Measurements from ENCODE around the gene KLC1.

Gene KLC1

DNA sequence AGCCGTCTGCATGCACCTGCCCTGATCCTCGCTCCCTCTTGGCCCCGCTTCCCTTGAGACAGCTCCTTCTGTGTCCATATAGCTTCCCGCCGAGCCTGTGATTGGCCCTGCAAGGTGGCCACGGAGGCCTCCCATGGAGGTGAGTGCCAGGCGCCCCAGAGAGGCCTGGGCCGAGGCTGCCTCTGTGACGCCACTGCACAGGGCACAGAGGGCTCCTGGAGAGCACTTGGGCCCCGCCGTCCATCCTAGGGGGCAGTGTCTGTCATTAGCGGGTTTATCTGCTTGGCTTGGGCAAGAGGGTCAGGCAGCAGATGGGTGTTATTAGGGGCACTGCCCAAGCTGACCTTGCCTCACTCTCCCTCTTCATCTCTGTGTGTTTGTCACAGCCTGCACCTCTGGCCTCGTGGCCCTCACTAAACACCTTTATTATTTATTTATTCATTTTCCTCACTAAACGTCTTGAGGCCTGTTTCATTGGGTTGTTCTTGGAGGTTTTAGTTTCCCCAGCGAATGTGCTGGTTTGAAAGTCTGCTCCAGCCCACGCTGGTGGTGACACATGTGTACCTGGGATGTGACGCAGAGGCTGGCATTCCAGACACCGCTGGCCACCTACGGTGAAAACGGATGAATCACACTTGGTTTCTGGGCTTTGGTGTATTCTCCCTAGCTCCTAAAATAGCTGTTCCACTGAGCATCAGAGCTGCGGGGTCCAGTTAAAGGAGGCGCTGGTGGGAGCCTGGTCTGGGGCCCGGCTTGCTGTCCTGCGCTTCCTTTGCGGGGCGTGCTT, 92.5 kb downstream of the KLC1 start:
- no peak for DNase-seq (ENCODE audit: low read depth, low spot score)

- no peak for DNase-seq (ENCODE audit: low read depth, low spot score)
These were observed 94.7 kb downstream of the KLC1 start for GRCh38 chr14:103723748-103724081.

DNA sequence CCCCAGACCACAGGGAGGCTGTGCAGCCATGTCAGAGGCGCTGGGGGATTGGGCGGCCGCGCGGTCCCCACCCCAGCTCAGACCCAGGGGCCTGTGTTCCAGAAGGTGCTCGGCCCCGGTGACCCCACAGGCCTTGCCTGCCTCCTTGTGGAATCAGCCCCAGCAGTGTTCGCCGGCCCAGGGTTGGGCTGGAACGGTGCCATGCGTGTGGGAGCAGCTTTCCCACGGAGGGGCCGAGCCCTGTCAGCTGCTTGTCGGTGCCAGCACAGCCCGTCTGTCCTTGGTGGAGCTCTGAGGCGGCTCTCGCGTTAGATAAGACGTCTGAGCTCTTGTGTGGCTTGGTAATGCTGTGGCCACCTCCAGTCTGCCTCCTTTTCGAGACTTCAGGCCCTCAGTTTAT, 95.1 kb downstream of the KLC1 start:
- no peak for DNase-seq (ENCODE audit: low read depth, low spot score)

DNA sequence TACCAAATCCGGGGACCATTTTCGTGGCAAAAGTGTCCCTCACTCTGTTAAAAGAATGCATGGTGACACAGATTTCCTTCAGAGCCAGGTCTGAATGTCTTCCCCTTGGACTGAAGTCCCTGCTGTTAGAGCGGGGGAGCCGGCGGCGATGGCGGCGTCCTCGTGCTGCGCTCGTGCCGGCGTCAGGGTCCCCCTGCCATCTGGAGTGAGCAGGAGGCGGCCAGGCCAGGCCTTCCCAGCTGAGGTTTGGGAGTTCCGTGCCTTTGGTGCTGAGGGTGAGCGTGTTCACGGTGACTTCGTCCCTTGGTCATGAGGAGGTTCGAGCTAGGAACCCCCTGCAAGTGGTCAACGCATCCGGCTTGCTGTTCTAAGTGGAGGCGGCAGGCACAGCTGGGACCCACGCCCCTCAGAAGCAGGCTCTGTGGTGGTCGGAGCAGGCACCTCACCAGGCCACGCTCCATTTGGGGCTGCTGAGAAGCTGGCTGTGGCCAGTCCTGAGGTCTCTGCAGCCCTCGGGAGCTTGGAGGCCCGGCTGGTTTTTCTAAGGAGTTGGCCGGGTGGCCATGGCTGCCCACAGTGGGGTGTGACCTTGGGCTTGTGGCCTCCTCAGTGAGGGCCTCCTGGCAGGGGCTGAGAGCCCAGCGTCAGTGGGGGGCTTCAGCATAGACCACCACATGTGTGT, 96.1 kb downstream of the KLC1 start:
- DNase-seq (ENCODE audit: low read depth, low spot score), result no peak

GRCh38 chr14:103725739-103726395, 96.9 kb downstream of the KLC1 start:
- DNase-seq (ENCODE audit: low read depth, low spot score), result no peak

DNA sequence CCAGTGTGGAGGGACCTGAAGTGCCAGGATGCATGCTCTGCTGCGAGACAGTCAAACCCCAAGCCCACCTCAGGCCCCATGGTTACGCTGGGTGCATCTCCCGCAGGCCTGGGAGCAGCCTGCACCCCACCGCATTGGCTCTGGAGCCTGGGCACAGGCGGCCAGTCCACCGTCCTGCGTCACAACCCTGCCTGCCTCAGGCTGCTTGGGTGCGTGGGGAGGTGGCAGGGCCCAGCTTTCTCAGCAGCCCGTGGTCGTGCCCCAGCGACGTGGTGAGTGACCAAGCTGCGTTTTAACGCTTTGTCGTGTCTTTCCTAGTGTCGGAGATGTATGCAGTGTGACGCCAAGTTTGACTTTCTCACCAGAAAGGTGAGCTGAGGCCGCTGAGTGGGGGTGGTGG, 97.5 kb downstream of the KLC1 start:
- DNase-seq (ENCODE audit: low read depth, low spot score), result no peak

DNA sequence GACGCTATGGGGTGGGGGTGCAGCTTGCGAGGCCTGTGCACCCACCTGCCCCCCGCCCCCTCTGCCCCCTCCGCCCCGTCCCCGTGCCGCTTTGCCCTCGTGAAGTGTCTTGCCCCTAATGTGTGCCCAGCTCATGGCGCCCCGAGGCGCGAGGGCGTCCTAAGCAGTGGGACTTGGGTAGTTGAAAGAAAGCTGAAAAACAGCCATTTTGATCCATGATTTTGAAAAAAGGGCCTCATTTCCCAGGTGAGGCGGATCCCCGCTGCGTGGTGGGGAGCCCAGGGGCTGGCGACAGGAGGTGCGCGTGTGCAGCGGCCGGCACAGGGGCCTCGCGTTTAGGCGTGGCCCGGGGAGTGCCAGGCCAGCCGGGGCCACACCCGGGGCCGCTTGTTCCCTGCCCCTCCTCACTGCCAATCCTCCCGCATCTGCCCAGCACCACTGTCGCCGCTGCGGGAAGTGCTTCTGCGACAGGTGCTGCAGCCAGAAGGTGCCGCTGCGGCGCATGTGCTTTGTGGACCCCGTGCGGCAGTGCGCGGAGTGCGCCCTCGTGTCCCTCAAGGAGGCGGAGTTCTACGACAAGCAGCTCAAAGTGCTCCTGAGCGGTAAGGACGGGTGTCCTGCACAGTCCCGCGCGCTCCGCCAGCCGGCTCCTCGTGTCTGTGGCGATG, 98.4 kb downstream of the KLC1 start:
- no peak for DNase-seq (ENCODE audit: low read depth, low spot score)

DNA sequence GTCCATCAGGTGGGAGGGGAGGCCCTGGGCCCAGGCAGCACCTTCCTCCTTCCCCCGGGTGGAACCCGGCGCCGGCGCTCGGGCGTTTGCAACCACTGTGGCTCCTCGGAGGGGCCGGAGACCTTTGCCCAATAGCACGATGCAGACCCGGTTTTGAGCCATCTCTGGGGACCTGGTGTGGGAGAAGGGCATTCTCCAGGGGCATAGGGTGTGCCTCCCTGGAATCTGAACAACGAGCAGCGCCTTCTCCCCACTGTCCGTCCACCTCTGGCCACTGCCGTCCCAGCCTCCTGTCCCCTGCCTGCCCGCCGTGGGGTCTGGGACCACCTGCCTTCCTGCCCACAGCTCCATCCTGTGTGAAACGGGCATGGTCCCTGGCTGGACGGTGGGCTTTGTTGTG, 99.1 kb downstream of the KLC1 start:
- DNase-seq (ENCODE audit: low read depth, low spot score), result no peak

DNA sequence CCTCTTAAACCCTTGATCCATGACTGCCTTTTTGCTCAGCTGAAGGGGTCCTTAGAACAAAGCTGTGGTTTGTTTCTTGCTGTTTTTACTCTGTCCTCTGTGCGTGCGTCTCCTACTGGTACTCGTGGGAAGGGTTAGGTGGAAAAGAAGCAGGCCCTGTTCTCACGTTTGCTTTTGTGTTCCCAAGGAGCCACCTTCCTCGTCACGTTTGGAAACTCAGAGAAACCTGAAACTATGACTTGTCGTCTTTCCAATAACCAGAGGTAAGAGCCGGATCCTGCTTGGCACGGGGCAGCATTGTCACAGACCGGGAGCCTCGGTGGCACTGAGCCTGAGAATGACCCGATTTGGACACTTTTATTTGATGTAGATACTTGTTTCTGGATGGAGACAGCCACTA, 99.7 kb downstream of the KLC1 start:
- DNase-seq (ENCODE audit: low read depth, low spot score), result no peak

DNA sequence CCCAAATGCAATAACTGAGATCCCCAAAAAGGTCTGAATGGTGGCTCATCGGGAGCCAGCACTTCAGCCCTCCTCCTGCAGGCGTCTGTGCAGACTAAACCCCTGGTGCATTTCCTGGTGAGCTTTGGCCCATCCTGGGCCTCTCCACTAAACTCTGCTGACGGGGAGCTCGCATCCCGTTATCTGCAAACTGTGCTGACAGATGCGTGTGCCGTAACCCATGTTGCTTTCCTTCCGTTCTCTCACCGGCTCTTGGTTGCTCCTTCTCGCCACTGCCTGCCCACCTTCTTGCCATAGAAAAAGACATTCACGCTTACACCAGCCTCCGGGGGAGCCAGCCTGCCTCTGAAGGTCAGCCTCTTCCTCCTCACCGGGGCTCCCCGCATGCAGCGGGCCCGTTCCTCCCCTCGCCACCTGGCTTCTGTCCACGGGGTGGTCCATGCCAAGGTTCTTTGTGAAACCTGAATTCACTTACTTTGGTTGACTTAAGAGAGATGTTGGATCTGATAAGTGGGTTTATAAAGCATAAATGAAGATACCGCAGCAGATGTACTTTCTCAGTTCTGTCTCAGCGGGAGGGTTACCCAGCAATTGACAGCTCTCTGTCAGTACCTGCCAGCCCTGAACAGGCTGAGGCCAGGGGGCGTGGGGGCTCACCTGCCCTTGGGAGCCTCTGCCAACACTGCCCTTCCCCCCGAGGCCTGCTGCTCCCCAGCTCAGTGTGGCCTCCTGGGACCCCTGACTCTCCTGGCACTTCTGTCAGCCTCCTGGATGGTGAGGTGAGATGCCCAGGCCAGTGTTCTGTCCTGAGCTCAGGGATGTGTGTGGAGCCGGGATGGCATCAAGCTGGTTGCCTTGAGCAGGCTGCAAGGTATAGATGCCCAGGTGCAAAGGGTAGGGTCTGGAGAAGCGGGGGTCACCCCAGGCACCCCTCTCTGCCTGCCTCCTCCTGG, 100.8 kb downstream of the KLC1 start:
- DNase-seq (ENCODE audit: low read depth, low spot score), result no peak

DNA sequence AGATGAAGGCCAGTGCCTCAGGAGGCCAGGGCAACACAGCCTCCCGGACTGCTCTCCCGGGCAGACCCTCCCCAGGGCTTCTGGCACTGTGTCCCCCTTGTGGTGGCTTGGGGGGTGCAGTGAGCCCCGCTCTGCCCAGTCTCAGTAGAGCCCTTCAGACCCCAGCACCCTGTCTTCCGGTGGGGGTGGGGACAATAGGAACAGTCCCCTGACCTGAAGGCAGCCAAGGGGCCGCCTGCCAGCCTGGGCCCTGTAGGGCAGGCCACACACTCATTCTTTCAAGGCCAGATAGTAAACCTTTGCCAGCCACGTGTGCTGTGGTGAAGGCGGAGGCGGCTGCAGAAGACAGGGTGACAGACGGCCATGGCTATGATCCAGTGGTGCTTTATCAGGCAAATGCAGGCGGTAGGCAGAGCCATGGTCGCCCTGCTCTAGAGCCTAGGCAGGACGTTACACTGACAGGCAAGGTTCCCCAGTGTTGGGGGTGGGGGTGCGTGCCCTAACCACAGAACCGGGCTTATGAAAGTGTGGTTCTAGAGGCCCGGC, 101.6 kb downstream of the KLC1 start:
- no peak for DNase-seq (ENCODE audit: low read depth, low spot score)

DNA sequence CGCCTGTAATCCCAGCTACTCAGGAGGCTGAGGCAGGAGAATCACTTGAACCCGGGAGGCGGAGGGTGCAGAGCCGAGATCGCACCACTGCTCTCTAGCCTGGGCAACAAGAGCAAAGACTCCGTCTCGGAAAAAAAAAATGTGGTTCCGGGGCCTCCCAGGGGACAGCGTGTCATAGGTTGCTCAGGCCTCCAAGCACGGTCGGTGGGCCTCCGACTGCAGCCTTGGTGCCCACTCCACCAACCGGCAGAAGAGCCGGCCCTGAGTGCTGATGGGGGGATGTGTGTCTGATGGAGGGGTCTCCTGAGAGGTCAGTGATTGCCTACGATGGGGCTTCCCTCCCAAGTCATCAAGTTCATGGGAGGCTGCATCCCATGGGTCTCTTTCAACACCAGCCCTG, 102.5 kb downstream of the KLC1 start:
- no peak for DNase-seq (ENCODE audit: low read depth, low spot score)

- no peak for DNase-seq (ENCODE audit: low read depth, low spot score)
These were observed 103.2 kb downstream of the KLC1 start for GRCh38 chr14:103731916-103732867.

- DNase-seq (ENCODE audit: low read depth, low spot score), result no peak
These were observed 104.0 kb downstream of the KLC1 start for GRCh38 chr14:103732868-103733620.

GRCh38 chr14:103733651-103734050, 104.6 kb downstream of the KLC1 start:
- no peak for DNase-seq (ENCODE audit: low read depth, low spot score)

DNA sequence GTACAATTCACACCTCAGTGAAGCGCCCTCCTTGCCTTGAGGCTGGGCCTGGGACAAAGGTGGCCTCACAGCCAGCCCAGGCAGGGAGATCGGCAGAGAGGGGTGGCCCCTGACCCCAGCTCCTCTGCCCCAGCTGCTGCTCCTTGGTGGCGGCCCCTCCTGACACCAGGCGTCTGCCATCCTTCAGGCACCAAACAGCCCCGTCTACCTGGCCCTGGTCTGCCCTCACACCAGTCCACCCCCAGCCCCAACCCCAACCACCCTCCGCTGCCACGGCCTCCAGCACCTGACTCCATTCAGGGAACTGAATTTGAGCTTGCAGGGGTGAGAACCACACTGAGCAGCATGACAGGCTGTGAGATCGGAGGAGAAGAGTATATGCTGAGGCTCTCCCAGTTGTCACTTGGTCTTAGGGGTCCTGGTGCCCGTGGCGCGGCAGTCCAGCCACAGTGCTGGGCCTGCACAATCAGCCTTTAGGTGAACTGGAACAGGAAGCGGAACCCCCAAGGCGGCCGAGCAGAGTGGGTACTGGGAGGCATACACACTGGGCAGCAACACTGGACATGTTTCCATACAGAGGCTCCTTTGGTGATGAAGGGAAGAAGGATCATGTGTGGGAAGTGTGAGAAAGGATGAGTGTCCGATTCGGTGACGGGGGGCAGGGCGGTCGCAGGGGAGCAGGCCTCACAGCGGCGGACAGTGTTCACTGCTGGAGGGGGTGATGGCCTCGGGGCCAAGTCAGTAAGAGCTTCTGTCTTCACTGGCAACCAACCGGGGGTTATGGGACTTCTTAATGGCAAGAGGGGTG, 105.3 kb downstream of the KLC1 start:
- DNase-seq (ENCODE audit: low read depth, low spot score), result no peak

- DNase-seq (ENCODE audit: low read depth, low spot score), result no peak
These were observed 106.0 kb downstream of the KLC1 start for GRCh38 chr14:103735022-103735421.

DNA sequence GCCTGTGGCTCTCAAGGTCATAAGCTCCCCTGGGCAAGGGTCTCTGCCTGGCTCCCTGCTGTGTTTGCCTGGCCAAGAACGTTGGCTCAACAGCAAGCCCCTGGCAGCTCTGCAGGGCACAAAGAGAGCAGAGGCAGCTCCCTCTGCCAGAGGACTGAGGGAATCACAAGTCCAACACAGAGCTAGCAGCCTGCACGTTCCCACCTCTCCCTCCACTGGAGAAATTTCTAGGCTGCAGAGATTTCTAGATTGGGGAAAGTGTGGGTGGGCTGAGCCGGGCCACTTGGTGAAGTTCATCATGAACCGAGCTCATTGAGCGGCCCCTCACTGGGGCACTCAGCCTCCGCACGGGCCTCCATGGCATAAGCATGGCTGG, 106.4 kb downstream of the KLC1 start:
- no peak for DNase-seq (ENCODE audit: low read depth, low spot score)
